ENCODE data around the gene CNTN2.

CNTN2 gene

GRCh38 chr1:205054013-205054412 lies 11.0 kb downstream of the CNTN2 start:
- peak in 1 of 14 donors; percentile 72 for DNase-seq

- DNase-seq = peak in 1 of 14 donors; percentile 63
These were observed 13.2 kb downstream of the CNTN2 start for GRCh38 chr1:205056188-205056611.

- no peak for DNase-seq
These were observed 14.1 kb downstream of the CNTN2 start for GRCh38 chr1:205056956-205057568.

- DNase-seq = no peak
These were observed 15.0 kb downstream of the CNTN2 start for GRCh38 chr1:205057808-205058575.

- DNase-seq = no peak
These were observed 15.8 kb downstream of the CNTN2 start for GRCh38 chr1:205058853-205059252.

GRCh38 chr1:205059660-205060059 lies 16.6 kb downstream of the CNTN2 start:
- no peak for DNase-seq

- DNase-seq = no peak
These were observed 17.7 kb downstream of the CNTN2 start for GRCh38 chr1:205060746-205061145.

- DNase-seq = peak in 1 of 14 donors; percentile 39
These were observed 18.2 kb downstream of the CNTN2 start for GRCh38 chr1:205061227-205061626.

GRCh38 chr1:205061665-205062069 lies 18.7 kb downstream of the CNTN2 start:
- DNase-seq = peak in 11 of 14 donors; percentile 53 to 94 (median 69)

- no peak for DNase-seq
These were observed 19.3 kb downstream of the CNTN2 start for GRCh38 chr1:205062319-205062718.

GRCh38 chr1:205062895-205063294 lies 19.9 kb downstream of the CNTN2 start:
- no peak for DNase-seq

GRCh38 chr1:205064301-205064700 lies 21.3 kb downstream of the CNTN2 start:
- no peak for DNase-seq

- DNase-seq = no peak
These were observed 21.8 kb downstream of the CNTN2 start for GRCh38 chr1:205064741-205065316.

GRCh38 chr1:205065666-205066065 lies 22.7 kb downstream of the CNTN2 start:
- no peak for DNase-seq

GRCh38 chr1:205066141-205066818 lies 23.3 kb downstream of the CNTN2 start:
- DNase-seq = no peak

GRCh38 chr1:205067031-205067430 lies 24.0 kb downstream of the CNTN2 start:
- no peak for DNase-seq

GRCh38 chr1:205068001-205068400 lies 25.0 kb downstream of the CNTN2 start:
- DNase-seq = no peak

- no peak for DNase-seq
These were observed 25.5 kb downstream of the CNTN2 start for GRCh38 chr1:205068457-205069040.

GRCh38 chr1:205069371-205070125 lies 26.5 kb downstream of the CNTN2 start:
- DNase-seq = peak in 1 of 14 donors; percentile 42

GRCh38 chr1:205071028-205071409 lies 28.0 kb downstream of the CNTN2 start:
- no peak for DNase-seq

- peak in 7 of 14 donors; percentile 28 to 62 (median 39) for DNase-seq
These were observed 28.8 kb downstream of the CNTN2 start for GRCh38 chr1:205071801-205072200.

GRCh38 chr1:205072286-205072685 lies 29.3 kb downstream of the CNTN2 start:
- no peak for DNase-seq

Data from C1 segment of cervical spinal cord (tissue), 14 donors.